Nephron progenitor cell (in vitro differentiated cells): ENCODE results near the gene CTNND2.
A peak's percentile ranks its signal among the peaks of the same experiment; 100 is the strongest.
"Not testable (repeated sequence)": the region's sequence is repeated elsewhere in the genome, so short reads cannot be mapped to it uniquely, and the experiment has no call there.

Source experiments
- DNase-seq: peaks from one replicate; pipeline ENCODE4 v3.0.0; 2021
- H3K27ac Mint-ChIP-seq: 2 replicates; pipeline ENCODE4 v1.8.0; 2021; ENCODE audit warnings: mild to moderate bottlenecking, moderate library complexity, mixed read lengths
- H3K27me3 Mint-ChIP-seq: 2 replicates; pipeline ENCODE4 v1.8.0; 2021; ENCODE audit warnings: mild to moderate bottlenecking, low read depth, mixed read lengths; ENCODE audit not compliant: poor library complexity
- H3K36me3 Mint-ChIP-seq: 2 replicates; pipeline ENCODE4 v1.8.0; 2021; ENCODE audit warnings: low read depth, mixed read lengths
- H3K4me1 Mint-ChIP-seq: 2 replicates; pipeline ENCODE4 v1.8.0; 2021; ENCODE audit warnings: mixed read lengths
- H3K4me3 Mint-ChIP-seq: 2 replicates; pipeline ENCODE4 v1.8.0; 2021; ENCODE audit warnings: mild to moderate bottlenecking, moderate library complexity, mixed read lengths
- H3K9me3 Mint-ChIP-seq: 2 replicates; pipeline ENCODE4 v1.8.0; 2021; ENCODE audit warnings: mild to moderate bottlenecking, moderate library complexity, mixed read lengths
- TF ChIP-seq, protein P1 (sequence below): fragments of 200-600 bp; sonication (generic); IDR thresholded peaks from 2 replicates; pipeline ENCODE4 v1.5.0; 2021; ENCODE audit warnings: antibody characterized with exemption

Gene CTNND2

DNA sequence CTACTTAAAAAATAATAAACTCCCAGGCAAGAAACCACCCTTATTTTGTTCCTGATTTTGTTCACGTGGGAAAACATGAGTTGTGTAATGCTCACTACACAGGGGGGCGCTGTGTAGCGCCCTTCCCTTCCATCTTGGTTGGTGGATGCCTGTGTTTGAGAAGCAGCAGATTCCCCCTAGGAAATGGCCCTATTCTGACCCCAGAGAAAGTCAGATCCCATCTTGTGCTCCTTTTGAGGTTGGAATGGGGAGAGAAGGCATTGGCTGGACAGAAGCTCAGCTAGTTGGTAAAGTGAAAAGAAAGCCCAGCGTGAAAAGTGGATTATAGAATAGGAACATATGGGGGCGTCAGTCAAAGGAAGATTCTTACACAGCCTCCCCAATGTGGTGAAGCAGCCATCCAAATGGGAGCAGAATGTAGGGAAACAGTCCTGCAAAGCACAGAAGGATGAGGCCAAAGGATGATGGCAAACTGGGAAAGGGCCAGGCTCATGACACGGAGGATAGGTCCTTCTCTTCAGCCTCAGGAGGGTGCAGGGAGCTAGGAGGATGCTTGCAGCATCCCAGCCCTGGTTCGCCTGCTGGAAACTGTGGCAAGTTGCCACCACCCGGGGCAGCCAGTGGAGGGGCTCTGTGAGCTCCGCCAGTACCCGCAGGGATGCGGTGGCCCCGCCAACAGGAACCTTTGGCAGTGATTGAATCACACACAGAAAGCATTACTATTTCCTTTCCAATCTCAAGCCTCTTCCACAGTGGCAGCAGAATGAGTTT lies 829.0 kb downstream of the CTNND2 start:
- no peak for DNase-seq
- no peak overlapping the region for H3K27ac Mint-ChIP-seq
- no peak overlapping the region for H3K4me3 Mint-ChIP-seq
- H3K27me3 Mint-ChIP-seq = peaks cover 11% of the 10 kb centered on the region
- no peaks in the 10 kb centered on the region for H3K36me3 Mint-ChIP-seq
- TF ChIP-seq, protein P1, sequence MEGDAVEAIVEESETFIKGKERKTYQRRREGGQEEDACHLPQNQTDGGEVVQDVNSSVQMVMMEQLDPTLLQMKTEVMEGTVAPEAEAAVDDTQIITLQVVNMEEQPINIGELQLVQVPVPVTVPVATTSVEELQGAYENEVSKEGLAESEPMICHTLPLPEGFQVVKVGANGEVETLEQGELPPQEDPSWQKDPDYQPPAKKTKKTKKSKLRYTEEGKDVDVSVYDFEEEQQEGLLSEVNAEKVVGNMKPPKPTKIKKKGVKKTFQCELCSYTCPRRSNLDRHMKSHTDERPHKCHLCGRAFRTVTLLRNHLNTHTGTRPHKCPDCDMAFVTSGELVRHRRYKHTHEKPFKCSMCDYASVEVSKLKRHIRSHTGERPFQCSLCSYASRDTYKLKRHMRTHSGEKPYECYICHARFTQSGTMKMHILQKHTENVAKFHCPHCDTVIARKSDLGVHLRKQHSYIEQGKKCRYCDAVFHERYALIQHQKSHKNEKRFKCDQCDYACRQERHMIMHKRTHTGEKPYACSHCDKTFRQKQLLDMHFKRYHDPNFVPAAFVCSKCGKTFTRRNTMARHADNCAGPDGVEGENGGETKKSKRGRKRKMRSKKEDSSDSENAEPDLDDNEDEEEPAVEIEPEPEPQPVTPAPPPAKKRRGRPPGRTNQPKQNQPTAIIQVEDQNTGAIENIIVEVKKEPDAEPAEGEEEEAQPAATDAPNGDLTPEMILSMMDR = peak; percentile 21
- no peaks in the 10 kb centered on the region for H3K9me3 Mint-ChIP-seq
- H3K4me1 Mint-ChIP-seq = no peaks in the 10 kb centered on the region

DNA sequence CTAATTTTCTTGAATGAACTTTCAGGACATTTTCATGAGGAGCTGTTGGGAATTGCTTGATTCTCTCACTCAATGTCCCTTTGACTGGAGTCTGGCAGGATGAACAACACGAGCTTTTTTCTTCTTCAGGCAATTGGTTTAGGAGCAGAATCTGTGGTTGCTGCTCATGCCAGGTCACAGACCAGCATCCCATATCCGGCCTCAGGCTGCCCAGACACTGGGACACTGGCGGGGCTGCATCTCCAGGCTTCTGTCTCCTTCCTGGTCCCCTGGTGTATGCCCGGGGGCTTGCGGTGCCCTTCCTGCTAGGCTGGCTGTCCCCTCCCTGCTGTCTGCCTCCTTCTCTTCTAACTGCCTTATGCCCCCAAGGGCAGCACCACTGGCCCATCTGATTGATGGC lies 831.7 kb downstream of the CTNND2 start:
- peaks cover 13% of the 10 kb centered on the region for H3K9me3 Mint-ChIP-seq
- no peaks in the 10 kb centered on the region for H3K4me1 Mint-ChIP-seq
- H3K36me3 Mint-ChIP-seq = peaks cover 6% of the 10 kb centered on the region
- TF ChIP-seq, protein P1 = no peak
- no peak overlapping the region for H3K4me3 Mint-ChIP-seq
- no peak overlapping the region for H3K27ac Mint-ChIP-seq
- peaks cover 6% of the 10 kb centered on the region for H3K27me3 Mint-ChIP-seq
- no peak for DNase-seq

DNA sequence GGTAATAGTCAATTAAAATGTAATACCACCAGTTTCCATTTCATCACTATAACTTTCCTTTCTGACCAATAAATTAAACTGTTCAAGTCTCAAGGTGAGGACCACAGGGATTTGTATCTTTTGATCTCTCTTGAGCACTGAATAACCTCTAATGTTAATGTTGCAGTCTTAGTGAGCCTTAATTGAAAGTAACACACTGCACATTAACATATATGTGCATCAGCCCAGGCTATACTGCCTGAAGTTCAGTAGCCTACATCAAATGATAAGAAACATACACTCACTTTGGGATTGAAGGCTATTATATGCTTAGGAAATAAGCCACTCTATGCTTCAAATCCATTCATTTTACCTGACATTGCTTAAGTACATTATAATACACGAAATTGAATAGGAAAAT lies 832.2 kb downstream of the CTNND2 start:
- Mint-ChIP-seq H3K36me3 (peaks cover 6% of the 10 kb centered on the region), H3K27ac (no peak overlapping the region), H3K4me1 (no peaks in the 10 kb centered on the region), H3K27me3 (peaks cover 5% of the 10 kb centered on the region), H3K9me3 (peaks cover 13% of the 10 kb centered on the region), H3K4me3 (no peak overlapping the region)
- no peak for DNase-seq
- TF ChIP-seq, protein P1 = no peak

DNA sequence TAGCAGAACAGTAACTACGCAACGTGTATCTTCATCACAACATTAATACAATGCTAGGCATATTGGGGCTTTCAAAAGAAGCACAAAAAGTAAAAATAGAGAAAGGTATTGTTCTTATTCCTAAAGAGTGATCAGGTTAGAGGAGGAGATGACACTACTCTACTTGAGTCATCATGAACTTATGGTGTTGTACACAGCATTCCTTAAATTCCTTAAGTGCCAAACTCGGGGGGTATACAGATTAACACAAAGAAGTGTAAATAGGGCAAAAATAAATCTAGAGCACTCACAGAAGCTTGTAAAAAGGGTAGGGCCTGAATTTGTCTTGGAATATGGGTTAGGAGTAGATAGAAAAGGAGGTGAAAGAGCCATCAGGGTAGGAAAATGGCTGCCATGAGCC lies 835.2 kb downstream of the CTNND2 start:
- peaks cover 13% of the 10 kb centered on the region for H3K9me3 Mint-ChIP-seq
- no peaks in the 10 kb centered on the region for H3K27me3 Mint-ChIP-seq
- TF ChIP-seq, protein P1 = no peak
- H3K36me3 Mint-ChIP-seq = peaks cover 6% of the 10 kb centered on the region
- no peak overlapping the region for H3K27ac Mint-ChIP-seq
- no peaks in the 10 kb centered on the region for H3K4me1 Mint-ChIP-seq
- no peak overlapping the region for H3K4me3 Mint-ChIP-seq
- no peak for DNase-seq

DNA sequence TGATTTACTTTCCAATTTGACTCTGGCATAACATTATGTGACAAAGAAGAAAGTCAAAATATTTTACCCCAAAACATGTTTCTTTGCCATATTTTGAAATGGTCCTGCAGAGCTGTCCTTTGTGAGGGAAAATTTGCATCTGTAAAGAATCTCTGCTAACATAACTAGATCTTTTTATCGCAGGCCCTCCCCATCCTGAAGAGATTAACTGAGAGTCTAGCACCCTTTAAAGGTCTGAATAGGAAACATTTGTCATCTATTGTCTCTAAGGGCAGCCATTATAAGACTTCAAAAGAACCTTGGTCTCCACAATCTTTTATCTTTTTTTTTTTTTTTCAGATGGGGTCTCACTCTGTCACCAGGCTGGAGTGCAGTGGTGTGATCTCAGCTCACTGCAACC lies 838.5 kb downstream of the CTNND2 start:
- not testable (repeated sequence) for H3K4me3 Mint-ChIP-seq, DNase-seq, H3K27me3 Mint-ChIP-seq, H3K27ac Mint-ChIP-seq, H3K4me1 Mint-ChIP-seq, H3K36me3 Mint-ChIP-seq
- peaks cover 13% of the 10 kb centered on the region for H3K9me3 Mint-ChIP-seq

DNA sequence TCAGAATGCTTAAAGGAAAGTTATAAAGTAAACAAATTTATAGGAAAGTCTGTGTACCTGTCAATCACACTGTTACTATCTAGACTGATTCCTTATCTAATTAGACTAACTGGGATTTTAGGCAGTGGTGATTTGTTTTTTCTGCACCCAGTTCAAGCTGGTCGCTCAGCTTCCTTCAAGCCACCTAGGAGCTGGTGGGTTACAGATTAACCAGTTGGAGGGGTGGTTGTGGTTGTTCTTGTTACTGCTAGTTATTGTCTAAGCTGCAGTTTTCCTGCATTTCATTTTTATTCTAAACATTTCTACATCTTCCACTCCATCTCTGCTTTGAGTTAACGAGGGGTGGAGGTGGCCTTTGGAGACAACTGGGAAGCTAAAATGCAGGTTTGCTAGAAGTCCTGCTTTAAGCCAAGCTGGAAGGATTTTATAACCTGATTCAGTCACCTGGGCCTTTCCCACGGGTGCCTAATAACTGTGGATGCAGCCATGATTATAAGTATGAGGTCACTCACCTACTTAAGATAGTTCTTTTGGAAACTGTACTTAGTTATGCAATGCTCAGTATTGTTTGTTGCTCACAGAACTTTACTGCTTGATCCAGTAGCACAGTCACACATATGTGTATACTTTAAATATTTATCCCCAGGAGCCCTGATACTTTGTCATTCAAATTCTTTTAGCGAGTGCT lies 839.3 kb downstream of the CTNND2 start:
- Mint-ChIP-seq H3K27ac (no peak overlapping the region), H3K36me3 (peaks cover 6% of the 10 kb centered on the region), H3K9me3 (peaks cover 13% of the 10 kb centered on the region), H3K4me3 (no peak overlapping the region), H3K4me1 (no peaks in the 10 kb centered on the region), H3K27me3 (no peaks in the 10 kb centered on the region)
- TF ChIP-seq, protein P1 = no peak
- DNase-seq = no peak
